Aorta (tissue), 5 donors: ENCODE results near the gene PLEKHG7. TPM values are rescaled to one million over a fixed set of nuclear protein-coding genes. Genes with fewer than 3 reads are reported as not detected.

Source experiments
- ATAC-seq: fragments of 200-7000 bp; cut with Tn5 transposase; one replicate; pipeline ENCODE4 v1.9.1; 2022; ENCODE audit warnings: moderate library complexity; ENCODE audit not compliant: low FRiP score
- DNase-seq, 2 donors: peaks; one replicate each; pipeline ENCODE4 v3.0.0-alpha.2; 2020
- H3K27ac ChIP-seq, 2 donors: one replicate each; pipeline ENCODE4 v1.5.1; 2013; ENCODE audit warnings: low read length in 2 of 2, mild to moderate bottlenecking in 2 of 2, moderate library complexity in 2 of 2, control low read depth in 1 of 2, inconsistent platforms in 1 of 2, low read depth in 1 of 2
- H3K27me3 ChIP-seq, 2 donors: one replicate each; pipeline ENCODE4 v1.6.1; 2013; ENCODE audit warnings: control low read depth in 1 of 2, low read length in 1 of 2, mild to moderate bottlenecking in 1 of 2, moderate library complexity in 1 of 2; ENCODE audit not compliant: insufficient read depth in 2 of 2, control insufficient read depth in 1 of 2
- H3K36me3 ChIP-seq, 2 donors: one replicate each; pipeline ENCODE4 v1.6.1; 2013; ENCODE audit warnings: control low read depth in 1 of 2, low read length in 1 of 2, mild to moderate bottlenecking in 1 of 2; ENCODE audit not compliant: insufficient read depth in 2 of 2, control insufficient read depth in 1 of 2
- H3K4me1 ChIP-seq, 2 donors: one replicate each; pipeline ENCODE4 v1.6.1; 2013; ENCODE audit warnings: low read length in 2 of 2, control low read depth in 1 of 2, mild to moderate bottlenecking in 1 of 2, moderate library complexity in 1 of 2; ENCODE audit not compliant: insufficient read depth in 2 of 2, control insufficient read depth in 1 of 2
- H3K4me3 ChIP-seq, 2 donors: one replicate each; pipeline ENCODE4 v1.5.1; 2013; ENCODE audit warnings: low read length in 2 of 2, control low read depth in 1 of 2, mild to moderate bottlenecking in 1 of 2
- H3K9me3 ChIP-seq: one replicate; pipeline ENCODE4 v1.6.1; 2013; ENCODE audit warnings: mild to moderate bottlenecking, low read length; ENCODE audit not compliant: control insufficient read depth
- WGBS, 2 donors: extraction: QIAGEN DNeasy Blood & Tissue Kit; methylation state at CpG; one replicate each; pipeline ENCODE4 v1.1.7; 2013; 5-methylcytosine and 5-hydroxymethylcytosine counted together
- intact Hi-C, 2 donors: fragments of 100-400 bp; cut with DNase I; formaldehyde crosslinking; loops; one replicate each; pipeline versions ENCODE4 v1.14.2 to v1.15.0; 2022
- polyA plus RNA-seq, 2 donors: library from polyadenylated mRNA; stranded (reverse); fragments of 200-250 nt; gene quantifications; one replicate each; pipeline ENCODE4 v1.2.3, GENCODE V29; 2013
- total RNA-seq, 2 donors: library from RNA; stranded (reverse); fragmentation: NEBNext Ultra II Directional; extraction: Animal tissue kit (Norgen Biotek cat#: 25700); gene quantifications; one replicate each; pipeline ENCODE4 v1.2.1, GENCODE V29; 2021
- donor health status: healthy with polysubstance abuse.
- donor health status: Bipolar disorder and iron deficiency.
- donor health status: DM: no; HTN: no; CAD: no.
- donor health status: DM: no; HTN: no; CAD: no.
- donor health status: DM: yes; HTN: yes; CAD: no.

The PLEKHG7 gene
- total and polyA plus RNA-seq, 4 donors: not detected

GRCh38 chr12:92764831-92765230, 62.0 kb downstream of the PLEKHG7 start:
- H3K9me3 ChIP-seq: no peaks in the 10 kb centered on the region
- no peak for ATAC-seq
- H3K27me3 ChIP-seq: no peaks in the 10 kb centered on the region
- WGBS, 2 donors: 82 to 91% methylated on average over 5 of the region's 5 CpGs
- peaks cover 0 to 5% of the 10 kb centered on the region in 2 donors for H3K4me1 ChIP-seq
- no peak overlapping the region for H3K27ac ChIP-seq
- no peak for DNase-seq
- H3K4me3 ChIP-seq: no peak overlapping the region
- no peaks in the 10 kb centered on the region for H3K36me3 ChIP-seq
- intact Hi-C loops: no loop called here

- no peak overlapping the region for H3K27ac ChIP-seq
- peaks cover 0 to 5% of the 10 kb centered on the region in 2 donors for H3K4me1 ChIP-seq
- intact Hi-C loops: no loop called here
- ATAC-seq (no peak), DNase-seq (no peak)
- 82 to 87% methylated on average over 1 of the region's 1 CpG for WGBS, 2 donors
- H3K27me3 ChIP-seq: no peaks in the 10 kb centered on the region
- no peak overlapping the region for H3K4me3 ChIP-seq
- no peaks in the 10 kb centered on the region for H3K9me3 ChIP-seq
- H3K36me3 ChIP-seq: no peaks in the 10 kb centered on the region
Observed at GRCh38 chr12:92765871-92766270, 63.1 kb downstream of the PLEKHG7 start.

GRCh38 chr12:92769124-92769901, 66.5 kb downstream of the PLEKHG7 start:
- WGBS, 2 donors: 73 to 76% methylated on average over 4 of the region's 4 CpGs
- intact Hi-C loops: no loop called here

GRCh38 chr12:92771001-92771400, 68.2 kb downstream of the PLEKHG7 start:
- Histone ChIP-seq H3K36me3 (no peaks in the 10 kb centered on the region), H3K9me3 (no peaks in the 10 kb centered on the region), H3K27ac (no peak overlapping the region), H3K4me1 (peaks cover 0 to 7% of the 10 kb centered on the region in 2 donors), H3K4me3 (no peak overlapping the region), H3K27me3 (no peaks in the 10 kb centered on the region)
- DNase-seq (no peak), ATAC-seq (no peak)
- 52 to 55% methylated on average over 1 of the region's 1 CpG for WGBS, 2 donors
- intact Hi-C loops: no loop called here

More at GRCh38 chr12:92769124-92769901, 66.5 kb downstream of the PLEKHG7 start:
- DNase-seq (no peak), ATAC-seq (no peak)
- no peak overlapping the region for H3K4me3 ChIP-seq
- no peak overlapping the region for H3K27ac ChIP-seq
- H3K27me3 ChIP-seq: no peaks in the 10 kb centered on the region
- no peaks in the 10 kb centered on the region for H3K9me3 ChIP-seq
- H3K36me3 ChIP-seq: no peaks in the 10 kb centered on the region
- H3K4me1 ChIP-seq: peaks cover 0 to 7% of the 10 kb centered on the region in 2 donors

- ATAC-seq (no peak), DNase-seq (no peak)
- Histone ChIP-seq H3K9me3 (no peaks in the 10 kb centered on the region), H3K4me3 (no peak overlapping the region), H3K4me1 (peaks cover 0 to 2% of the 10 kb centered on the region in 2 donors), H3K36me3 (no peaks in the 10 kb centered on the region), H3K27ac (no peak overlapping the region), H3K27me3 (no peaks in the 10 kb centered on the region)
- intact Hi-C loops: no loop called here
Observed at GRCh38 chr12:92775416-92775815, 72.6 kb downstream of the PLEKHG7 start.

- H3K9me3 ChIP-seq: no peaks in the 10 kb centered on the region
- H3K4me3 ChIP-seq: no peak overlapping the region
- WGBS, 2 donors: 62 to 63% methylated on average over 3 of the region's 3 CpGs
- no peak overlapping the region for H3K27ac ChIP-seq
- H3K27me3 ChIP-seq: no peaks in the 10 kb centered on the region
- ATAC-seq (no peak), DNase-seq (no peak)
- no peaks in the 10 kb centered on the region for H3K4me1 ChIP-seq
- no peaks in the 10 kb centered on the region for H3K36me3 ChIP-seq
- intact Hi-C loops: no loop called here
Observed at GRCh38 chr12:92778525-92778924, 75.7 kb downstream of the PLEKHG7 start.

- Histone ChIP-seq H3K4me1 (peaks cover 0 to 1% of the 10 kb centered on the region in 2 donors), H3K4me3 (no peak overlapping the region), H3K27ac (no peak overlapping the region), H3K27me3 (no peaks in the 10 kb centered on the region), H3K36me3 (no peaks in the 10 kb centered on the region), H3K9me3 (no peaks in the 10 kb centered on the region)
- DNase-seq (no peak), ATAC-seq (no peak)
- WGBS, 2 donors: 85 to 88% methylated on average over 1 of the region's 1 CpG
- intact Hi-C loops: no loop called here
Observed at GRCh38 chr12:92779902-92780301, 77.1 kb downstream of the PLEKHG7 start.

GRCh38 chr12:92784356-92784755, 81.6 kb downstream of the PLEKHG7 start:
- Histone ChIP-seq H3K4me1 (peaks cover 0 to 1% of the 10 kb centered on the region in 2 donors), H3K9me3 (no peaks in the 10 kb centered on the region), H3K4me3 (no peak overlapping the region), H3K27me3 (no peaks in the 10 kb centered on the region), H3K27ac (no peak overlapping the region), H3K36me3 (no peaks in the 10 kb centered on the region)
- intact Hi-C loops: no loop called here
- WGBS, 2 donors: 0 to 7% methylated on average over 1 of the region's 1 CpG
- ATAC-seq: no peak
- DNase-seq: no peak

GRCh38 chr12:92784797-92785562, 82.2 kb downstream of the PLEKHG7 start:
- no peak overlapping the region for H3K4me3 ChIP-seq

More at GRCh38 chr12:92784797-92785562, 82.2 kb downstream of the PLEKHG7 start:
- H3K27me3 ChIP-seq: no peaks in the 10 kb centered on the region
- 77 to 80% methylated on average over 1 of the region's 1 CpG for WGBS, 2 donors
- ATAC-seq: peak; percentile 83
- H3K36me3 ChIP-seq: no peaks in the 10 kb centered on the region
- DNase-seq: no peak
- H3K9me3 ChIP-seq: no peaks in the 10 kb centered on the region
- peaks cover 0 to 1% of the 10 kb centered on the region in 2 donors for H3K4me1 ChIP-seq
- no peak overlapping the region for H3K27ac ChIP-seq
- intact Hi-C loops: no loop called here
